PC-9 (cell line): Measurements from ENCODE around the gene FNDC3B. TPM values are rescaled to one million over a fixed set of nuclear protein-coding genes. Genes with fewer than 3 reads are reported as not detected.

Experiments used
- BruUV-seq: library from RNA; stranded (reverse); fragments of 400-500 nt; replicated peaks from 2 replicates; lab custom pipeline; 2021; lab: Mats Ljungman, UMichigan
- CTCF ChIA-PET: fragments of 300-600 bp; sonication (Branson Sonifier 250); formaldehyde crosslinking; loops from one replicate; lab custom pipeline; 2022; ENCODE audit warnings: antibody characterized with exemption; lab: Charles Lee
- POLR2A ChIA-PET: fragments of 300-600 bp; sonication (Branson Sonifier 250); formaldehyde crosslinking; loops from one replicate; lab custom pipeline; 2022; ENCODE audit warnings: antibody characterized with exemption; ENCODE audit not compliant: unreplicated experiment; lab: Charles Lee
- DNase-seq, 2 experiments: peaks; one replicate each; pipeline versions ENCODE4 v3.0.0 to v3.0.0-alpha.2; 2015 to 2022; ENCODE audit warnings: mixed read lengths in 1 of 2
- H2AFZ ChIP-seq: fragments of 200-600 bp; sonication (generic); 2 replicates; pipeline ENCODE4 v1.8.1; 2017; ENCODE audit warnings: antibody characterized with exemption
- H3F3A ChIP-seq: fragments of 200-600 bp; sonication (generic); 2 replicates; pipeline ENCODE4 v1.8.1; 2017; ENCODE audit warnings: antibody characterized with exemption, mild to moderate bottlenecking, low read depth; ENCODE audit not compliant: insufficient read depth
- H3K27ac ChIP-seq: fragments of 200-600 bp; sonication (generic); 2 replicates; pipeline ENCODE4 v1.6.1; 2016; ENCODE audit warnings: mixed run types
- H3K27me3 ChIP-seq: fragments of 200-600 bp; sonication (generic); 2 replicates; pipeline ENCODE4 v1.6.1; 2016; ENCODE audit warnings: low read depth, mixed run types; ENCODE audit not compliant: insufficient read depth
- H3K36me3 ChIP-seq: fragments of 200-600 bp; sonication (generic); 2 replicates; pipeline ENCODE4 v1.6.1; 2016; ENCODE audit warnings: low read depth, mixed run types
- H3K4me1 ChIP-seq: fragments of 200-600 bp; sonication (generic); replicated peaks from 2 replicates; pipeline ENCODE4 v1.6.1; 2016; ENCODE audit warnings: mixed run types; ENCODE audit not compliant: insufficient read depth
- H3K4me2 ChIP-seq: fragments of 200-600 bp; sonication (generic); 2 replicates; pipeline ENCODE4 v1.6.1; 2017; ENCODE audit warnings: mixed run types
- H3K4me3 ChIP-seq: fragments of 200-600 bp; sonication (generic); 2 replicates; pipeline ENCODE4 v1.6.1; 2016; ENCODE audit warnings: mixed run types
- H3K79me2 ChIP-seq: fragments of 200-600 bp; sonication (generic); 2 replicates; pipeline ENCODE4 v1.6.1; 2017; ENCODE audit warnings: low read depth, mixed run types
- H3K9me2 ChIP-seq: fragments of 200-600 bp; sonication (generic); 2 replicates; pipeline ENCODE4 v1.8.1; 2017; ENCODE audit warnings: mild to moderate bottlenecking; ENCODE audit not compliant: insufficient read depth
- H3K9me3 ChIP-seq: fragments of 200-600 bp; sonication (generic); 2 replicates; pipeline ENCODE4 v1.8.1; 2016; ENCODE audit warnings: low read depth; ENCODE audit not compliant: insufficient read depth
- H4K20me1 ChIP-seq: fragments of 200-600 bp; sonication (generic); 2 replicates; pipeline ENCODE4 v1.8.1; 2017; ENCODE audit not compliant: insufficient read depth
- CTCF ChIP-seq: fragments of 200-600 bp; sonication (generic); conservative IDR thresholded peaks from 2 replicates; pipeline ENCODE4 v1.6.1; 2017; ENCODE audit warnings: mixed run types, antibody characterized with exemption, mild to moderate bottlenecking, moderate library complexity
- EZH2 ChIP-seq: fragments of 200-600 bp; sonication (generic); IDR thresholded peaks from 2 replicates; pipeline ENCODE4 v1.8.0; 2017; ENCODE audit warnings: antibody characterized with exemption, low read depth
- intact Hi-C: fragments of 100-400 bp; cut with micrococcal nuclease; formaldehyde crosslinking; loops from one replicate; pipeline ENCODE4 v1.10.0; 2022; ENCODE audit not compliant: unreplicated experiment
- total RNA-seq: library from RNA; stranded (reverse); gene quantifications from 2 replicates; pipeline ENCODE4 v1.2.3, GENCODE V29; 2021

The FNDC3B gene
- total RNA-seq, 1 experiment from 2014 or later = 106 TPM

DNA sequence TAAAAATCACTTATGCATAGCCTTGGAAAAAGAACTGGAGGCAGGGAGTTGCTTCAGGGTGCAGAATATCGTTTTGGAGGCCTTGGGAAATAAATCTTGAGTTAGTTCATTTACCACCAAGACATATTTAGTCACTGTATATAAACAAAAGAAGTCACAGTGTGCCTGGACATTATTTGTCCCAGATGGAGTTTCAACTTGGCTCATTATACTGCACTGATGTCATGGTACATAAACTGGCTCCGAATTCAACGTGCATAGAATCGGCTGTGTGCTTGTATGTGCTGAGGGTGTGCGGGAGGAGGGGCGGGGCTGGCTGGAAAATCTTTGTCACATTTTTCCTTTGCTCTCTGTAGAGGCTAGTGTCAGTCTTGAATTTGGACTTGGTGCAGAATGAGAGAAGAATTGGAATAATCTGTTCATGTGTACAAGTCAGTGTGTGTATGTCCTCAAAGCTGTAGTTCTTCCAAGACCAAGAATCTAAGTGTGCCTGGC is 86.6 kb downstream of the FNDC3B start:
- Histone ChIP-seq H3K79me2 (peaks cover 93% of the 10 kb centered on the region), H3K4me2 (peak overlapping the region; percentile 34), H3K27me3 (no peaks in the 10 kb centered on the region), H3K4me1 (peaks cover 78% of the 10 kb centered on the region), H4K20me1 (peaks cover 24% of the 10 kb centered on the region; the same call in 1 of the 2 replicates), H3K4me3 (no peak overlapping the region), H3K9me2 (no peaks in the 10 kb centered on the region), H2AFZ (no peak overlapping the region), H3K36me3 (peaks cover 70% of the 10 kb centered on the region), H3K9me3 (peaks cover 4% of the 10 kb centered on the region; the same call in 1 of the 2 replicates), H3F3A (peaks cover 95% of the 10 kb centered on the region), H3K27ac (peak overlapping the region; percentile 78)
- no peak for DNase-seq
- intact Hi-C loops = no loop called here
- no TSS peak for BruUV-seq
- TF ChIP-seq EZH2 = no peak
- TF ChIP-seq CTCF = no peak
- CTCF ChIA-PET = no interaction called here
- POLR2A ChIA-PET = no interaction called here

DNA sequence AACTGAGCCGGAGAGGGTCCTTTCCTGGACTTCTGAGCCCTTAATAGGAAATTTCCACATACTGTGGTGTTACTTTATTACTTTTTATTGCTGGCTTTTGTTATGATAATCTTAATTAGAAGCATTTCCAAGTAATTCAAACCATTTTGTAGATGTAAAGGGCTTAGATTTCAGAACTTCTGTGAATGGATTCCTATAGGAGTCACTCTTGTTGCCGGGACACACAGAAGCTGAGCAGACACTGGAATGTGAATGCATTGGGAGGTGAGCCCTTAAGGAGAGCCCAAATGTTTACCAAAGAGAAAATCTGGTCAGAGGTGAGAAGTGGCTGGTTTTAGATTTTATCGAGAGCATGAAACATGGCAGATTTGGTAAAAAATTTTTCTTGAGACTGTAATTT is 87.4 kb downstream of the FNDC3B start:
- CTCF ChIA-PET = no interaction called here
- Histone ChIP-seq H3K9me3 (peaks cover 4% of the 10 kb centered on the region; the same call in 1 of the 2 replicates), H3K36me3 (peaks cover 70% of the 10 kb centered on the region), H3K27ac (peak overlapping the region; percentile 78), H4K20me1 (peaks cover 24% of the 10 kb centered on the region; the same call in 1 of the 2 replicates), H3K9me2 (no peaks in the 10 kb centered on the region), H3K27me3 (no peaks in the 10 kb centered on the region), H3K4me2 (peak overlapping the region; percentile 34), H2AFZ (no peak overlapping the region), H3F3A (peaks cover 95% of the 10 kb centered on the region), H3K4me3 (no peak overlapping the region), H3K79me2 (peaks cover 93% of the 10 kb centered on the region), H3K4me1 (peaks cover 85% of the 10 kb centered on the region)
- intact Hi-C loops = no loop called here
- POLR2A ChIA-PET = no interaction called here
- no peak for TF ChIP-seq EZH2
- DNase-seq = peak in 1 of 2 experiments; percentile 55
- no TSS peak for BruUV-seq

GRCh38 chr3:172127141-172127540 is 87.8 kb downstream of the FNDC3B start:
- peaks cover 95% of the 10 kb centered on the region for H3F3A ChIP-seq
- ChIA-PET CTCF (no interaction called here), POLR2A (interaction anchor here (0.6 kb wide), 1 partner anchor 147 kb away, joined by 3 read pairs; no protein-coding TSS in a partner anchor)
- no peaks in the 10 kb centered on the region for H3K27me3 ChIP-seq
- BruUV-seq = no TSS peak
- intact Hi-C loops = no loop called here
- H3K36me3 ChIP-seq = peaks cover 70% of the 10 kb centered on the region
- H2AFZ ChIP-seq = no peak overlapping the region
- no peaks in the 10 kb centered on the region for H3K9me2 ChIP-seq
- peaks cover 89% of the 10 kb centered on the region for H3K4me1 ChIP-seq
- peak overlapping the region; percentile 34 for H3K4me2 ChIP-seq
- TF ChIP-seq CTCF (no peak), EZH2 (no peak)
- no peak for DNase-seq
- H3K79me2 ChIP-seq = peaks cover 93% of the 10 kb centered on the region
- H3K4me3 ChIP-seq = no peak overlapping the region
- H3K9me3 ChIP-seq = peaks cover 4% of the 10 kb centered on the region; the same call in 1 of the 2 replicates
- H4K20me1 ChIP-seq = peaks cover 24% of the 10 kb centered on the region; the same call in 1 of the 2 replicates
- peak overlapping the region; percentile 78 for H3K27ac ChIP-seq
